NCI-H82 treated with DMSO at 0.1 percent for 48 hours (cell line): ENCODE results near the gene ERN1.

Experiments
- DNase-seq: peaks from one replicate; lab custom pipeline; 2025; ENCODE audit not compliant: unreplicated experiment; lab: John Stamatoyannopoulos, UW

The ERN1 gene

GRCh38 chr17:64087252-64088005 lies 42.5 kb downstream of the ERN1 start:
- DNase-seq = no peak

GRCh38 chr17:64085650-64086005 lies 44.3 kb downstream of the ERN1 start:
- no peak for DNase-seq

GRCh38 chr17:64084940-64085649 lies 44.8 kb downstream of the ERN1 start:
- DNase-seq = peak; percentile 41

- peak; percentile 97 for DNase-seq
Measured at GRCh38 chr17:64084086-64084939, 45.6 kb downstream of the ERN1 start.

- DNase-seq = no peak
Measured at GRCh38 chr17:64083563-64084085, 46.3 kb downstream of the ERN1 start.

GRCh38 chr17:64083093-64083492 lies 46.9 kb downstream of the ERN1 start:
- no peak for DNase-seq

- DNase-seq = peak; percentile 100
Measured at GRCh38 chr17:64081802-64082799, 47.8 kb downstream of the ERN1 start.

DNA sequence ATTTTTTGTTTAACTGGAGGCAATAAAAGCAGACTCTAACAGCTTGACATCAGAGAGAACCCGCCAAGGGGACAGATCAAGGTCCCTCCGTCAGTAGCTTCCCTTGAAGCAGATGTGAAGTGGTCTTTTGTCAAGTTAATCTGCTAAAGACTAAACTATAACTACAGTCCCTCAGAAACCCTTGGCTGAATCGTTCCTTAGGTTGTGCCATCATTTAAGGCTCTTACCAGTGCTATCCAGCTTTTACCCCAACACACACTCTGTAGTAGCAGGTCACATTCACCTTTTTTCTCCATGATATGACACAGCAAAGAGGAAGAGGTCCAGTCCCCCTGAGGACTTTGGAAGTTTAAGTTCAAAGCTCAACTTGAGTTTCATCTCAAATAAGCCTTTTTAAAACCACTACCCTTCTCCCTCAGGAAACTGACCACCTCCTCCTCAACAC lies 49.7 kb downstream of the ERN1 start:
- DNase-seq = peak; percentile 89

DNA sequence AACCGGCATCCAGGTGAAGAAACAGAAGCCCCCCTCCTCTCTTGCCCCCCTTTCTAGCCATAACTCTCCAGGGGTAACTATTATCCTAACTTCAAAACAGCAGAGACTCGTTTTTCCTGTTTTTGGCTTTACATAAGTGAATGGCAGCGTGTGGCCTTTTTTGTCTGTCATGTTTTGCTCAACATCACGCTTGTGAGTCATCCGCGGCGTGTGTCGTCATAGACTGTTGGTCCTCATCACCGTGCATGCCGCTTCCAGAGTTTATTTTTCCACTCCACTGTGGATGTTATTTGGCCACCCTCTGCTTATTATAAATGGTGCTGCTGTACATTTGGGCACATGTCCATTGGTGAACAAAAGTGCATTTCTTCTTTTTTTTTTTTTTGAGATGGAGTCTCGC lies 52.6 kb downstream of the ERN1 start:
- no peak for DNase-seq

DNA sequence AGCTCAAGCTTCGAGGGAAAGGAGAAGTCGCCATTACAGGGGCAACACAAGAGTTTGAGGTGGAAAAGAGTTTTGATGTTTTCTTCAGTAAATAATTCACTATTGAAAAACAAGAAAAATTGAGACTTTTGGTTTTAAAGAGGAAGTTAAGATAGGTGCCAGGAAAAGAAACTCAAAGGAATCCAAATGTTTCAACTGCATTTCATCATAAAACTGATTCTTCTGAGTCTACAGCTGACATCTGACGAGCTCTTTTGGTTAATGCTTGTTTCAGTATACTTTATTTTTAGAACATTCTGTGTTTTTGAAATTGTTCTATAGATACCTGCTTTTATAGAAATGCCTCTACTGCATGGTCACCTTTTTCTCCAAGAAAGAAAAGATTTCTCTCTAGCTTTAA lies 54.0 kb downstream of the ERN1 start:
- DNase-seq = no peak

GRCh38 chr17:64074704-64075426 lies 55.1 kb downstream of the ERN1 start:
- DNase-seq = no peak

DNA sequence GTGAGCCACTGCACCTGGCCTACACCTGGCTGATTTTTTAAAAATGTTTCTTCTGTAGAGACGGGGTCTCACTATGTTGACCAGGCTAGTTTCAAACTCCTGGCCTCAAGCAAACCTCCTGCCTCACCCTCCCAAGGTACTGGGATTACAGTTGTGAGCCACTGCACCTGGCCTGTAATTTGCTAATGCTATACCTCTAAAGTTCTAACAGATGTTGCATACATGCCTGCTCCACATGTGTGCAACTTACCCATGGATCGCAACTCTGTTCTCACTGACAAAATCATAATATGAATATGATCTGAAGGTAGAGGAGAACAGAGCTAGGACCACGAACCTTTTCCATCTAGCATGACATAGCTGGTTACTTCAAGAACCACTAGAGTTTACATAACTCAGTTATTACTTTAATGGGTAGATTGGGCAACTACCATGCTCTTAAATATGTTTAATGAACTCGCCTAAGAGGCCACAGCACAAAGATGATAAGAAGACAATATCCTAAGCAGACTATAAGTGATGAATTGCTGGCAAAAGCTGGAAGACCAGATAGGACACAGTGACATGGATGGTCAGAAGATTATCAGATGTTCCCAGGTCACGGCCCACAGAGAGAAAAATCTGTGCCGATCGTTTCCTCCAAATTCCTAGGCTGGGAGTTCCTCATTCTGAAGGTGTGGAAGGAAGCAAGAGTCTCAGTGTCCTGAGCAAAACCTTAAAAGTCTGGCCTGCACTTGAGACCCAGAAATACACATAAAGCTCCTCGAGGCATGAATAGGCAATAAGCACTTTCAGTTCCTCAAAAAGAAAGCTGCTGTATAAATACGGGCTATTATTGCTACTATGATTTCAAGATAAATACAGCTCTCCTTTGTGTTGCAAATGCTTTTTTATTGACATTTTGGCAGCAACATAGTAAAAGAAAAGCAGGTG lies 55.9 kb downstream of the ERN1 start:
- no peak for DNase-seq

GRCh38 chr17:64071111-64071510 lies 58.8 kb downstream of the ERN1 start:
- no peak for DNase-seq

DNA sequence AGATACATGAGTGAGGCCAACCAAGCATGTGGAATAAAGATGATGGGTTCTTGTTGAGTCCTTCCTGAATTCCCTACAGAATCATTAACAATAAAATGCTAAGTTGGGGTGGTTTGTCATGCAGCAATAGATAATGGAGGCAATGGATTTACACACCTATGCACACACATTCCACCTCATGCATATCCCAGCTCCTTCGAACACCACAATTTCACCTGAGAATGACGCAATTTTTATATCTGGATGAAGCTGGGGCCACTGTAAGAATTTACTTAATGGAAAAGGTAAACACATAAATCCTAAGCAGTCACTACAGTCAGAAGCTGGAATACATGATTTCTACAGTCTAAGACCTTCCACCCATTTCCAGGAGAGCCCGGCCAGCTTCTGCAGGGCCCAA lies 59.7 kb downstream of the ERN1 start:
- no peak for DNase-seq

GRCh38 chr17:64069143-64069542 lies 60.8 kb downstream of the ERN1 start:
- no peak for DNase-seq

DNA sequence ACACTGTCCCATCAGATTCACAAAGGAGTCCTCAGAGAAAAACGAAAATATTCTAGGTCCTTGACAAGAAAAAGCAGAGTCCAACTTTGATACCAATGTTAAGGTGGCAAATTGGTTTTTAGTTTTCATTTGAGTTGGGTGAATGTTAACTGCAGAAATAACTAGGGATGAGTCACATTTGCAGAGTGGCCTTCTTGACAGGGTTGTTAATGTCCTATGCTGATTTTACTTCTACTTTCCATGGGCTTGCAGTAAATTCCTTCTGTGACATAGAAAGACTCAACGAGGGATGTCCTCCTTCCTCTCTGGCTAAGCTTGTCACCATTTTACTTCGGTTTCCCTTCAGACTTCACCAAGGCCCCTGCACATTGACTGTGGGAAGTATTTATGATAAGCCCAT lies 62.3 kb downstream of the ERN1 start:
- no peak for DNase-seq

DNA sequence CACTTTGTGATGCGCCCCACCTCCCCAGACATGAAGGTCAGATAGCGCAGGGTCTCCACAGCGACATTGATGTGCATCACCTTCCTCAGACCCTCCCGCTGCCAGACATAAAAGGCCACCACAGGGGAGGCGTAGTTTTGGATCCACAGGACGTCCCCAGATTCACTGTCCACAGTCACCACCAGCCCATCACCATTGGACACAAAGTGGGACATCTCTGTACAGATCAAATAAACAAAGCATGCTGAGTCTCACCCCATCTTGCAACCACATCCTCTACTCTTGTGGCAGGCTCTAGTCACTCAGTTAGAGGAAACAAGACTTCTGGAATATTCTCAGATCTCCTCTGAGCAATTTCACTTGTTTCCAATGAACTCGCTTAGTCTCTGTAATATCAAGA lies 63.2 kb downstream of the ERN1 start:
- DNase-seq = no peak

DNA sequence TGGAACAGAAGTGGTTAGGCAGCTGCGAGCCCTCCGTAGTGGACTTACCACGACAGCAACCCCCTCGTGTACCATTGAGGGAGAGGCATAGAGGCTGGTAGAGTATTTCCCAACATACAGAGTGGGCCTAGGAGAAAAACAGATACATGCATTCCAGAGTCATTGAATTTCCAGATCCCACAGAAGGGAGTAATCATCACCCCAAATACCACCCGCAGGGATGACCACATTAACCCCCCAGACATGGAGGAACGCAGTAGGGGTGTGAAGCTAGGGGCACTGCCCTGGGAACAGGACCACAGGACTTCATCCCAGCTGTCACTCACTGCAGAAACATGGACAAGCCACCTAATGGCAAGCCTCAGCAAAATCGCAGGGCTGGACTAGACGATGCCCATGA lies 64.8 kb downstream of the ERN1 start:
- no peak for DNase-seq

DNA sequence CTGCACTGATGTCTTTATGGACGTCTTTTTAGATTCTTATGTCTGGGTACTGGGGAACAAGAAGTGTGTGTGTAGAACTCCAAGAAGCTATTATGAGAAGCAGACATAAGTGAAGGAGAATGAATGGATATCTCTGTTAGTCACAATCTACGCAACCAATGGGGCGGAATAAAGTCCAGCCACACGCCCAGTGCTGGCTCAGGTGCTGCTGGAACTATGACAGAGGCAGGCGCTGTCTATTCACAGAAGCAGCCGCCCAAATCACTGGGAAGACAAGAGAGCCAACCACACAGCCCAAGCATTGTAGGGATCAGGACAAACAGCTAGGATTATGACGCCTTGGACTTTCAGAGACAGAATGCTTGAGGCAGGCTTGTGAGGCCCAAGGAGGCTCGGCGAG lies 65.6 kb downstream of the ERN1 start:
- DNase-seq = no peak
